HepG2 (cell line): ENCODE measurements around the gene ZKSCAN4. TPM values are rescaled to one million over a fixed set of nuclear protein-coding genes. Genes with fewer than 3 reads are reported as not detected.

Experiments used
- CBX1 ChIP-seq: IDR thresholded peaks from one replicate; pipeline ENCODE4 v1.6.1; 2016; ENCODE audit warnings: antibody characterized with exemption, low read depth
- FOSL1 ChIP-seq: sonication (generic); formaldehyde crosslinking; IDR thresholded peaks from 2 replicates; pipeline ENCODE4 v1.9.0; 2021; ENCODE audit warnings: missing genetic modification reagents, borderline replicate concordance
- KDM5B ChIP-seq: sonication (generic); formaldehyde crosslinking; IDR thresholded peaks from 2 replicates; pipeline ENCODE4 v1.4.0; 2020; ENCODE audit warnings: missing genetic modification reagents, mild to moderate bottlenecking, borderline replicate concordance
- MED8 ChIP-seq: sonication (generic); formaldehyde crosslinking; IDR thresholded peaks from 2 replicates; pipeline ENCODE4 v1.8.1; 2023; ENCODE audit warnings: mild to moderate bottlenecking, missing genetic modification reagents; ENCODE audit not compliant: insufficient replicate concordance
- RELA ChIP-seq: sonication (generic); formaldehyde crosslinking; IDR thresholded peaks from 2 replicates; pipeline ENCODE4 v1.4.0; 2020; ENCODE audit warnings: missing genetic modification reagents
- SMAD9 ChIP-seq: sonication (generic); formaldehyde crosslinking; IDR thresholded peaks from 2 replicates; pipeline ENCODE4 v1.5.1; 2020; ENCODE audit warnings: mild to moderate bottlenecking, missing genetic modification reagents
- ZFP62 ChIP-seq: sonication (generic); formaldehyde crosslinking; IDR thresholded peaks from 2 replicates; pipeline ENCODE4 v1.4.0; 2020; ENCODE audit warnings: missing genetic modification reagents
- ZNF24 ChIP-seq: fragments of 450-650 bp; IDR thresholded peaks from 2 replicates; pipeline ENCODE4 v1.6.1; 2017; ENCODE audit warnings: antibody characterized with exemption, mild to moderate bottlenecking
- ZNF253 ChIP-seq: sonication (generic); formaldehyde crosslinking; IDR thresholded peaks from 2 replicates; pipeline ENCODE4 v1.8.0; 2022; ENCODE audit warnings: mild to moderate bottlenecking, missing genetic modification reagents, borderline replicate concordance
- ZNF468 ChIP-seq: sonication (generic); formaldehyde crosslinking; IDR thresholded peaks from 2 replicates; pipeline ENCODE4 v1.8.0; 2022; ENCODE audit warnings: mild to moderate bottlenecking, moderate library complexity, missing genetic modification reagents
- ZNF891 ChIP-seq: sonication (generic); formaldehyde crosslinking; IDR thresholded peaks from 2 replicates; pipeline ENCODE4 v1.5.0; 2020; ENCODE audit warnings: mild to moderate bottlenecking, missing genetic modification reagents
- ZSCAN12 ChIP-seq: sonication (generic); formaldehyde crosslinking; IDR thresholded peaks from 2 replicates; pipeline ENCODE4 v1.9.0; 2021; ENCODE audit warnings: mild to moderate bottlenecking, missing genetic modification reagents
- ZSCAN29 ChIP-seq: sonication (generic); formaldehyde crosslinking; conservative IDR thresholded peaks from 2 replicates; pipeline ENCODE4 v1.4.0; 2020; ENCODE audit warnings: mild to moderate bottlenecking, missing genetic modification reagents
- polyA plus RNA-seq, 8 experiments: library from polyadenylated mRNA; depleted of rRNA in 3 of 8; stranded (reverse) in 7 of 8; unstranded in 1 of 8; fragments of >200 nt; fragmentation: Illumina TruSeq in 4 of 8; extraction: Trizol in 4 of 8; gene quantifications; 2 replicates each; pipeline versions ENCODE4 v1.2.1 to v1.2.3, GENCODE V29; 2011 to 2016; ENCODE audit warnings: low read depth in 4 of 8, missing spikeins in 1 of 8, mixed read lengths in 1 of 8; ENCODE audit not compliant: insufficient read depth in 1 of 8
- total RNA-seq, 5 experiments: library from RNA; depleted of rRNA; stranded (reverse); fragments of >200 nt; fragmentation: Illumina TruSeq; extraction: Trizol; gene quantifications; 2 replicates each; pipeline ENCODE4 v1.2.3, GENCODE V29; 2016; ENCODE audit warnings: low read depth in 1 of 5
- TF ChIP-seq, protein P1 (sequence below): sonication (generic); formaldehyde crosslinking; conservative IDR thresholded peaks from 2 replicates; pipeline ENCODE4 v1.8.0; 2022; ENCODE audit warnings: low read depth, missing genetic modification reagents
- TF ChIP-seq, protein P2 (sequence below): sonication (generic); formaldehyde crosslinking; IDR thresholded peaks from 2 replicates; pipeline ENCODE4 v1.4.0; 2020; ENCODE audit warnings: missing genetic modification reagents
- TF ChIP-seq, protein P3 (sequence below): IDR thresholded peaks from 2 replicates; pipeline ENCODE4 v1.4.0; 2020; ENCODE audit warnings: mild to moderate bottlenecking, missing genetic modification reagents

The ZKSCAN4 gene
- total and polyA plus RNA-seq, 2 of the 13 experiments (the other 11 are each of a cell fraction or from before 2014, with no cell fraction given): 2.9 to 7.8 TPM

DNA sequence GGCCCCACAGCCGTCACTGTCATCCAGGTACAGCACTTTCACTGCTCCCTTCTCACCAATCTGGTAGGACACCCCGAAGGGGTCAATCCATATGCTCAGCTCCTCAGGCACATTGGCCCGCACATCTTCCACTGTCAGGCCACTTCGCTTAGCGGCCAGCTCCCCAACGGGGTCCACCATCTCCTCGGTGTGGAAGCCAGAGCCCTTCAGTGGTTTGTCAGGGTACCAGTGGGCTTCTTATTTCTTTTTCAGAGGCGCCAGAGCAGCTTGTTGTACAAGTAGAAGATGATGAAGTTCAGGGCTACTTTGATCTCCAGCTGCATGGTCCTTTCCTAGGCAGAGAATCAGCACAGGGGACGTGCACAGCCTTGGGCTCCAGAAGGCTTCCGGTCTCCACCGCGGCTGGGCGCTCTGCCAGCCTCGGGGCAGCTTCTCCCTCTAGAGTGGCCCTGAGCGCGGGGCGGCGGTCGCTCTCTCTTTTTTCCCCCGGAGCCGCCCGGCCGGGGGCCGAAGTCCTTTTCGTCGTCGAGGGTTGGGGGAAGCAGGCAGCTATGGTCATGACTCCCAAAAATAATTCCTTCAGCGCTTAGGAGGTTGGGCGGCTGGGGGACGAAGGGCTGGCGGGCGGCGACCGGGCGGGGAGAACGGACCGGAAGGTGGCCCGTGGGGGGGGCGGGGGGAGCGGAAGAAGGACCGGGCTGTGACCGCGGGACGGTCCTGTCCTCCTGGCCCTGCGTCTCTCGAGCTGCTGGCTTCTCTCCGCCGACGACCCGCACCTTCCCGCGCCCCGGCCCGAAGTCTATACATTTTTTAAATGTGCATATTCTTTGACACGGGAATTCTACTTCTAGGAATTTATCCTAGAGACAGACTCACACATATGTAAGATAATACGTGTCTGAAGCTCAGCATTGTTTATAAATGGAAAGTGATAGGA lies 33.5 kb downstream of the ZKSCAN4 start (continued):
- no peak for TF ChIP-seq MED8 (CRISPR knock-in tag)
- no peak for TF ChIP-seq ZNF891 (CRISPR knock-in tag)
- no peak for TF ChIP-seq ZNF468 (CRISPR knock-in tag)
- peak; percentile 54; the same call in 1 of the 2 replicates for TF ChIP-seq ZNF253
- no peak for TF ChIP-seq RELA (CRISPR knock-in tag)
- TF ChIP-seq ZFP62 (CRISPR knock-in tag): no peak
- TF ChIP-seq, protein P1, sequence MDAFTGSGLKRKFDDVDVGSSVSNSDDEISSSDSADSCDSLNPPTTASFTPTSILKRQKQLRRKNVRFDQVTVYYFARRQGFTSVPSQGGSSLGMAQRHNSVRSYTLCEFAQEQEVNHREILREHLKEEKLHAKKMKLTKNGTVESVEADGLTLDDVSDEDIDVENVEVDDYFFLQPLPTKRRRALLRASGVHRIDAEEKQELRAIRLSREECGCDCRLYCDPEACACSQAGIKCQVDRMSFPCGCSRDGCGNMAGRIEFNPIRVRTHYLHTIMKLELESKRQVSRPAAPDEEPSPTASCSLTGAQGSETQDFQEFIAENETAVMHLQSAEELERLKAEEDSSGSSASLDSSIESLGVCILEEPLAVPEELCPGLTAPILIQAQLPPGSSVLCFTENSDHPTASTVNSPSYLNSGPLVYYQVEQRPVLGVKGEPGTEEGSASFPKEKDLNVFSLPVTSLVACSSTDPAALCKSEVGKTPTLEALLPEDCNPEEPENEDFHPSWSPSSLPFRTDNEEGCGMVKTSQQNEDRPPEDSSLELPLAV (CRISPR knock-in tag): no peak
- peak; percentile 57 for TF ChIP-seq ZSCAN29 (CRISPR knock-in tag)
- TF ChIP-seq, protein P2, sequence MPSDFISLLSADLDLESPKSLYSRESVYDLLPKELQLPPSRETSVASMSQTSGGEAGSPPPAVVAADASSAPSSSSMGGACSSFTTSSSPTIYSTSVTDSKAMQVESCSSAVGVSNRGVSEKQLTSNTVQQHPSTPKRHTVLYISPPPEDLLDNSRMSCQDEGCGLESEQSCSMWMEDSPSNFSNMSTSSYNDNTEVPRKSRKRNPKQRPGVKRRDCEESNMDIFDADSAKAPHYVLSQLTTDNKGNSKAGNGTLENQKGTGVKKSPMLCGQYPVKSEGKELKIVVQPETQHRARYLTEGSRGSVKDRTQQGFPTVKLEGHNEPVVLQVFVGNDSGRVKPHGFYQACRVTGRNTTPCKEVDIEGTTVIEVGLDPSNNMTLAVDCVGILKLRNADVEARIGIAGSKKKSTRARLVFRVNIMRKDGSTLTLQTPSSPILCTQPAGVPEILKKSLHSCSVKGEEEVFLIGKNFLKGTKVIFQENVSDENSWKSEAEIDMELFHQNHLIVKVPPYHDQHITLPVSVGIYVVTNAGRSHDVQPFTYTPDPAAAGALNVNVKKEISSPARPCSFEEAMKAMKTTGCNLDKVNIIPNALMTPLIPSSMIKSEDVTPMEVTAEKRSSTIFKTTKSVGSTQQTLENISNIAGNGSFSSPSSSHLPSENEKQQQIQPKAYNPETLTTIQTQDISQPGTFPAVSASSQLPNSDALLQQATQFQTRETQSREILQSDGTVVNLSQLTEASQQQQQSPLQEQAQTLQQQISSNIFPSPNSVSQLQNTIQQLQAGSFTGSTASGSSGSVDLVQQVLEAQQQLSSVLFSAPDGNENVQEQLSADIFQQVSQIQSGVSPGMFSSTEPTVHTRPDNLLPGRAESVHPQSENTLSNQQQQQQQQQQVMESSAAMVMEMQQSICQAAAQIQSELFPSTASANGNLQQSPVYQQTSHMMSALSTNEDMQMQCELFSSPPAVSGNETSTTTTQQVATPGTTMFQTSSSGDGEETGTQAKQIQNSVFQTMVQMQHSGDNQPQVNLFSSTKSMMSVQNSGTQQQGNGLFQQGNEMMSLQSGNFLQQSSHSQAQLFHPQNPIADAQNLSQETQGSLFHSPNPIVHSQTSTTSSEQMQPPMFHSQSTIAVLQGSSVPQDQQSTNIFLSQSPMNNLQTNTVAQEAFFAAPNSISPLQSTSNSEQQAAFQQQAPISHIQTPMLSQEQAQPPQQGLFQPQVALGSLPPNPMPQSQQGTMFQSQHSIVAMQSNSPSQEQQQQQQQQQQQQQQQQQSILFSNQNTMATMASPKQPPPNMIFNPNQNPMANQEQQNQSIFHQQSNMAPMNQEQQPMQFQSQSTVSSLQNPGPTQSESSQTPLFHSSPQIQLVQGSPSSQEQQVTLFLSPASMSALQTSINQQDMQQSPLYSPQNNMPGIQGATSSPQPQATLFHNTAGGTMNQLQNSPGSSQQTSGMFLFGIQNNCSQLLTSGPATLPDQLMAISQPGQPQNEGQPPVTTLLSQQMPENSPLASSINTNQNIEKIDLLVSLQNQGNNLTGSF (CRISPR knock-in tag): peak; percentile 85; the same call in 1 of the 2 replicates
- TF ChIP-seq ZSCAN12 (CRISPR knock-in tag): no peak
- peak; percentile 74 for TF ChIP-seq CBX1
- peak; percentile 81; the same call in 1 of the 2 replicates for TF ChIP-seq KDM5B (CRISPR knock-in tag)
- TF ChIP-seq ZNF24: no peak; the same call in 1 of the 2 replicates
- TF ChIP-seq SMAD9 (CRISPR knock-in tag): peak; percentile 63; the same call in 1 of the 2 replicates
- no peak for TF ChIP-seq FOSL1 (CRISPR knock-in tag)
- TF ChIP-seq, protein P3, sequence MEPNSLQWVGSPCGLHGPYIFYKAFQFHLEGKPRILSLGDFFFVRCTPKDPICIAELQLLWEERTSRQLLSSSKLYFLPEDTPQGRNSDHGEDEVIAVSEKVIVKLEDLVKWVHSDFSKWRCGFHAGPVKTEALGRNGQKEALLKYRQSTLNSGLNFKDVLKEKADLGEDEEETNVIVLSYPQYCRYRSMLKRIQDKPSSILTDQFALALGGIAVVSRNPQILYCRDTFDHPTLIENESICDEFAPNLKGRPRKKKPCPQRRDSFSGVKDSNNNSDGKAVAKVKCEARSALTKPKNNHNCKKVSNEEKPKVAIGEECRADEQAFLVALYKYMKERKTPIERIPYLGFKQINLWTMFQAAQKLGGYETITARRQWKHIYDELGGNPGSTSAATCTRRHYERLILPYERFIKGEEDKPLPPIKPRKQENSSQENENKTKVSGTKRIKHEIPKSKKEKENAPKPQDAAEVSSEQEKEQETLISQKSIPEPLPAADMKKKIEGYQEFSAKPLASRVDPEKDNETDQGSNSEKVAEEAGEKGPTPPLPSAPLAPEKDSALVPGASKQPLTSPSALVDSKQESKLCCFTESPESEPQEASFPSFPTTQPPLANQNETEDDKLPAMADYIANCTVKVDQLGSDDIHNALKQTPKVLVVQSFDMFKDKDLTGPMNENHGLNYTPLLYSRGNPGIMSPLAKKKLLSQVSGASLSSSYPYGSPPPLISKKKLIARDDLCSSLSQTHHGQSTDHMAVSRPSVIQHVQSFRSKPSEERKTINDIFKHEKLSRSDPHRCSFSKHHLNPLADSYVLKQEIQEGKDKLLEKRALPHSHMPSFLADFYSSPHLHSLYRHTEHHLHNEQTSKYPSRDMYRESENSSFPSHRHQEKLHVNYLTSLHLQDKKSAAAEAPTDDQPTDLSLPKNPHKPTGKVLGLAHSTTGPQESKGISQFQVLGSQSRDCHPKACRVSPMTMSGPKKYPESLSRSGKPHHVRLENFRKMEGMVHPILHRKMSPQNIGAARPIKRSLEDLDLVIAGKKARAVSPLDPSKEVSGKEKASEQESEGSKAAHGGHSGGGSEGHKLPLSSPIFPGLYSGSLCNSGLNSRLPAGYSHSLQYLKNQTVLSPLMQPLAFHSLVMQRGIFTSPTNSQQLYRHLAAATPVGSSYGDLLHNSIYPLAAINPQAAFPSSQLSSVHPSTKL (CRISPR knock-in tag): peak; percentile 54; the same call in 1 of the 2 replicates
